ENCODE results near the gene PRKG1. TPM values are rescaled to one million over a fixed set of nuclear protein-coding genes. Genes with fewer than 3 reads are reported as not detected.

The PRKG1 gene
- total RNA-seq, 1 experiment from 2014 or later, result 16.5 TPM

DNA sequence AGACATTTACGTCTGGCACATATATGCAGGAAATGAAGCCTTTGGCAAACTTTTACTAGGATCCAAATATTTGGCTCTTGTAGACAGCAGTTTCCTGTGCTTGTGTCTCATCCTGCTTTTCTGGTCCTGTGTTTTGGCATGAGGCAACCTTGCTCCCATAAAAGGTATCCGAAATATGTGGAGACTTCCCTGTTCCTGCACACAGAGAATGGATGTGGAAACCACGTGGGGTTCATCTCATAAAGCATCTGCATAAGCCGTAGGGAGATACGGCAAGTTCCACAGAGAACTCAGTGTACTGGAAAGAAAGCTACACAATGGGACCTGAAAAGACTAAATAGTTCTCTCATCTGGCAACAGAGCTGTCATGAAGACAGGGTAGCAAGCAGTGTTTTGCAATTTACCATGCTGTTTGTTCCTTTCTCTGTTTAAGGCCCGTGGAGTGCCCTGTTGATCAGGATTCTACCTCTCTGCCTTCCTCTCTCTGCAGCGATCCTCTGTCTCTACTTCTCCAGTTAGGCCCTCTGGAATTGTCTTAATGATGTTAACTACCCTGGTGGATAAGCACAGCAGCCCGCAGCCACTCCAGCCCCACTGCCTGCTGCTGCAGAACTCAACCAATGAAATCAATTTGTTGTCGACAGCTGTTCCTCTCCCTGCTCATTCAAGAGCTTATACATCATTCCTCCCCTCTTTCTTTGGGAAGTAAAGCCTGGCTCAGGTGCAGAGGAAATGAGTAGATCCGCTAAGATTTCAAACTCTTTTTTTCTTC is 331.5 kb downstream of the PRKG1 start:
- CTCF ChIA-PET, result no interaction called here
- peaks cover 14% of the 10 kb centered on the region for H3K9me3 Mint-ChIP-seq
- 0 out of 2 replicates have a peak, but pooled peaks cover 6% of the 10 kb centered on the region for H3K36me3 Mint-ChIP-seq
- H3K27me3 Mint-ChIP-seq (ENCODE audit: low read depth), result no peaks in the 10 kb centered on the region
- peak; percentile 78 for ATAC-seq
- H3K4me1 Mint-ChIP-seq, result peaks cover 20% of the 10 kb centered on the region
- no peak overlapping the region for H3K4me3 Mint-ChIP-seq
- TF ChIP-seq CBFB (CRISPR knock-in tag; IDR thresholded peaks at IDR 0.05; ENCODE audit: low read depth) (no peak), ZNF671 (CRISPR knock-in tag; IDR thresholded peaks at IDR 0.05) (no peak), EMX1 (CRISPR knock-in tag; IDR thresholded peaks at IDR 0.05) (no peak), NR2C2 (CRISPR knock-in tag; IDR thresholded peaks at IDR 0.05) (no peak), NFATC4 (CRISPR knock-in tag; IDR thresholded peaks at IDR 0.05) (no peak), NR1H2 (CRISPR knock-in tag; IDR thresholded peaks at IDR 0.05) (no peak), SMAD3 (CRISPR knock-in tag; IDR thresholded peaks at IDR 0.05; ENCODE audit: borderline replicate concordance) (no peak), FOXP1 (CRISPR knock-in tag; IDR thresholded peaks at IDR 0.05; ENCODE audit: borderline replicate concordance) (no peak), TEAD1 (CRISPR knock-in tag; IDR thresholded peaks at IDR 0.05) (no peak), ZNF281 (CRISPR knock-in tag; IDR thresholded peaks at IDR 0.05) (no peak), ZNF138 (CRISPR knock-in tag; conservative IDR thresholded peaks at IDR 0.05) (no peak), SMAD4 (CRISPR knock-in tag; IDR thresholded peaks at IDR 0.05) (no peak), USF1 (CRISPR knock-in tag; IDR thresholded peaks at IDR 0.05) (no peak), ETV6 (CRISPR knock-in tag; IDR thresholded peaks at IDR 0.05) (no peak), HMGXB4 (CRISPR knock-in tag; IDR thresholded peaks at IDR 0.05) (no peak), ZNF423 (CRISPR knock-in tag; IDR thresholded peaks at IDR 0.05) (no peak)
- TF ChIP-seq, protein P1, sequence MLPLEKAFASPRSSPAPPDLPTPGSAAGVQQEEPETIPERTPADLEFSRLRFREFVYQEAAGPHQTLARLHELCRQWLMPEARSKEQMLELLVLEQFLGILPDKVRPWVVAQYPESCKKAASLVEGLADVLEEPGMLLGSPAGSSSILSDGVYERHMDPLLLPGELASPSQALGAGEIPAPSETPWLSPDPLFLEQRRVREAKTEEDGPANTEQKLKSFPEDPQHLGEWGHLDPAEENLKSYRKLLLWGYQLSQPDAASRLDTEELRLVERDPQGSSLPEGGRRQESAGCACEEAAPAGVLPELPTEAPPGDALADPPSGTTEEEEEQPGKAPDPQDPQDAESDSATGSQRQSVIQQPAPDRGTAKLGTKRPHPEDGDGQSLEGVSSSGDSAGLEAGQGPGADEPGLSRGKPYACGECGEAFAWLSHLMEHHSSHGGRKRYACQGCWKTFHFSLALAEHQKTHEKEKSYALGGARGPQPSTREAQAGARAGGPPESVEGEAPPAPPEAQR (CRISPR knock-in tag; IDR thresholded peaks at IDR 0.05), result no peak
- POLR2A ChIA-PET, result no interaction called here
- DNase-seq (ENCODE audit: low spot score), result no peak
- H3K27ac Mint-ChIP-seq, result no peak overlapping the region; the same call in 1 of the 2 replicates

GRCh38 chr10:51406581-51406980 is 332.3 kb downstream of the PRKG1 start:
- TF ChIP-seq ZNF317 (CRISPR knock-in tag; IDR thresholded peaks at IDR 0.05; ENCODE audit: borderline replicate concordance, low read depth) (no peak), MAX (CRISPR knock-in tag; IDR thresholded peaks at IDR 0.05) (no peak), FOXJ3 (CRISPR knock-in tag; IDR thresholded peaks at IDR 0.05; ENCODE audit: borderline replicate concordance) (no peak)
- TF ChIP-seq, protein P2, sequence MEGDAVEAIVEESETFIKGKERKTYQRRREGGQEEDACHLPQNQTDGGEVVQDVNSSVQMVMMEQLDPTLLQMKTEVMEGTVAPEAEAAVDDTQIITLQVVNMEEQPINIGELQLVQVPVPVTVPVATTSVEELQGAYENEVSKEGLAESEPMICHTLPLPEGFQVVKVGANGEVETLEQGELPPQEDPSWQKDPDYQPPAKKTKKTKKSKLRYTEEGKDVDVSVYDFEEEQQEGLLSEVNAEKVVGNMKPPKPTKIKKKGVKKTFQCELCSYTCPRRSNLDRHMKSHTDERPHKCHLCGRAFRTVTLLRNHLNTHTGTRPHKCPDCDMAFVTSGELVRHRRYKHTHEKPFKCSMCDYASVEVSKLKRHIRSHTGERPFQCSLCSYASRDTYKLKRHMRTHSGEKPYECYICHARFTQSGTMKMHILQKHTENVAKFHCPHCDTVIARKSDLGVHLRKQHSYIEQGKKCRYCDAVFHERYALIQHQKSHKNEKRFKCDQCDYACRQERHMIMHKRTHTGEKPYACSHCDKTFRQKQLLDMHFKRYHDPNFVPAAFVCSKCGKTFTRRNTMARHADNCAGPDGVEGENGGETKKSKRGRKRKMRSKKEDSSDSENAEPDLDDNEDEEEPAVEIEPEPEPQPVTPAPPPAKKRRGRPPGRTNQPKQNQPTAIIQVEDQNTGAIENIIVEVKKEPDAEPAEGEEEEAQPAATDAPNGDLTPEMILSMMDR (IDR thresholded peaks at IDR 0.05), result no peak
- Mint-ChIP-seq H3K4me1 (peaks cover 15% of the 10 kb centered on the region), H3K36me3 (0 out of 2 replicates have a peak, but pooled peaks cover 6% of the 10 kb centered on the region), H3K27me3 (ENCODE audit: low read depth) (no peaks in the 10 kb centered on the region), H3K27ac (no peak overlapping the region), H3K9me3 (peaks cover 14% of the 10 kb centered on the region), H3K4me3 (no peak overlapping the region)
- POLR2A ChIA-PET, result no interaction called here
- DNase-seq (ENCODE audit: low spot score), result no peak
- ATAC-seq, result no peak
- CTCF ChIA-PET, result no interaction called here

Data from WTC11 (cell line).